HCT116 (cell line): ENCODE measurements around the gene ASAP2. TPM values are rescaled to one million over a fixed set of nuclear protein-coding genes. Genes with fewer than 3 reads are reported as not detected.

ENCODE experiments used
- ATAC-seq: fragments of 200-7000 bp; cut with Tn5 transposase; 2 replicates; pipeline ENCODE4 v1.9.1; 2020; ENCODE audit warnings: mild to moderate bottlenecking, moderate library complexity
- BruUV-seq: library from RNA; stranded (reverse); fragments of 400-500 nt; replicated peaks from 2 replicates; lab custom pipeline; 2021; lab: Mats Ljungman, UMichigan
- CTCF ChIA-PET: fragments of 300-600 bp; sonication (Branson Sonifier 250); formaldehyde crosslinking; loops from one replicate; lab custom pipeline; 2021; ENCODE audit warnings: antibody characterized with exemption; lab: Charles Lee
- POLR2A ChIA-PET: fragments of 300-600, 350-600 bp; sonication (Branson Sonifier 250); formaldehyde crosslinking; loops from one replicate; lab custom pipeline; 2021; ENCODE audit warnings: antibody characterized with exemption; lab: Charles Lee
- RAD21 ChIA-PET, 2 experiments: fragments of 300-600 bp; sonication (Branson Sonifier 250); formaldehyde crosslinking; loops; one replicate each; lab custom pipeline; 2023; ENCODE audit warnings: low total read pairs in 2 of 2; ENCODE audit not compliant: uncharacterized antibody in 2 of 2, unreplicated experiment in 2 of 2, low non-redundant PET in 1 of 2; lab: Charles Lee
- DNase-seq: peaks from one replicate; pipeline ENCODE4 v3.0.0-alpha.2; 2010; ENCODE audit warnings: low read depth, low spot score
- H2AFZ ChIP-seq: fragments of 200-600 bp; shearing (Covaris generic), sonication (generic); 2 replicates; pipeline ENCODE4 v1.6.1; 2017; ENCODE audit warnings: low read depth, mixed run types, mixed read lengths, antibody characterized with exemption, low read length; ENCODE audit not compliant: poor library complexity, severe bottlenecking
- H3K27ac ChIP-seq: 2 replicates; pipeline ENCODE4 v1.5.1; 2012; ENCODE audit warnings: low read depth, low read length
- H3K27me3 ChIP-seq: fragments of 200-600 bp; sonication (generic); 2 replicates; pipeline ENCODE4 v1.6.1; 2016; ENCODE audit warnings: mixed run types, low read length, mixed read lengths; ENCODE audit not compliant: insufficient read depth
- H3K36me3 ChIP-seq, 2 experiments: fragments of 200-500 bp in 1 of 2; fragments of 200-600 bp in 1 of 2; sonication (Bioruptor generic) in 1 of 2; sonication (generic) in 1 of 2; 2 replicates each; pipeline versions ENCODE4 v1.5.1 to v1.6.1; 2014 to 2016; ENCODE audit warnings: low read length in 2 of 2, inconsistent platforms in 1 of 2, mixed read lengths in 1 of 2, mixed run types in 1 of 2; ENCODE audit not compliant: insufficient read depth in 2 of 2, control insufficient read depth in 1 of 2
- H3K4me1 ChIP-seq, 2 experiments: fragments of 200-600 bp in 1 of 2; sonication (generic) in 1 of 2; 2 replicates each; pipeline versions ENCODE4 v1.5.1 to v1.6.1; 2012 to 2017; ENCODE audit warnings: low read length in 2 of 2, inconsistent platforms in 1 of 2, mild to moderate bottlenecking in 1 of 2, mixed read lengths in 1 of 2, mixed run types in 1 of 2, moderate library complexity in 1 of 2; ENCODE audit not compliant: insufficient read depth in 2 of 2, control insufficient read depth in 1 of 2
- H3K4me2 ChIP-seq: fragments of 200-600 bp; sonication (generic); 2 replicates; pipeline ENCODE4 v1.6.1; 2017; ENCODE audit warnings: mixed run types, low read length, mixed read lengths
- H3K4me3 ChIP-seq, 2 experiments: fragments of 200-600 bp in 1 of 2; sonication (generic) in 1 of 2; replicated peaks in 1 of 2; 2 replicates each; pipeline ENCODE4 v1.5.1; 2011 to 2016; ENCODE audit warnings: low read length in 2 of 2, control low read depth in 1 of 2, low read depth in 1 of 2, mild to moderate bottlenecking in 1 of 2, mixed read lengths in 1 of 2, mixed run types in 1 of 2
- H3K79me2 ChIP-seq: fragments of 200-600 bp; sonication (generic); 2 replicates; pipeline ENCODE4 v1.6.1; 2017; ENCODE audit warnings: mild to moderate bottlenecking, mixed run types, low read length, moderate library complexity, mixed read lengths; ENCODE audit not compliant: insufficient read depth
- H3K9ac ChIP-seq: fragments of 200-600 bp; sonication (generic); 2 replicates; pipeline ENCODE4 v1.6.1; 2016; ENCODE audit warnings: low read length, mixed read lengths
- H3K9me2 ChIP-seq: fragments of 200-600 bp; sonication (generic), shearing (Covaris generic); 2 replicates; pipeline ENCODE4 v1.6.1; 2017; ENCODE audit warnings: mixed run types, mild to moderate bottlenecking, moderate library complexity; ENCODE audit not compliant: insufficient read depth
- H3K9me3 ChIP-seq, 2 experiments: fragments of 200-500 bp in 1 of 2; fragments of 200-600 bp in 1 of 2; sonication (Bioruptor generic) in 1 of 2; sonication (generic) in 1 of 2; 2 replicates each; pipeline ENCODE4 v1.6.1; 2014 to 2017; ENCODE audit warnings: low read length in 2 of 2, mixed read lengths in 2 of 2, inconsistent platforms in 1 of 2, low read depth in 1 of 2, mild to moderate bottlenecking in 1 of 2, mixed run types in 1 of 2, moderate library complexity in 1 of 2; ENCODE audit not compliant: control insufficient read depth in 1 of 2, insufficient read depth in 1 of 2
- H4K20me1 ChIP-seq: fragments of 200-600 bp; sonication (generic), shearing (Covaris generic); 2 replicates; pipeline ENCODE4 v1.6.1; 2017; ENCODE audit warnings: mixed run types, mild to moderate bottlenecking, moderate library complexity; ENCODE audit not compliant: insufficient read depth
- ATF3 ChIP-seq: IDR thresholded peaks from 2 replicates; pipeline ENCODE4 v1.6.1; 2012
- CBX3 ChIP-seq: IDR thresholded peaks from 2 replicates; pipeline ENCODE4 v1.6.1; 2012; ENCODE audit warnings: low read depth
- CEBPB ChIP-seq: IDR thresholded peaks from 2 replicates; pipeline ENCODE4 v1.6.1; 2012; ENCODE audit warnings: low read depth
- CTCF ChIP-seq, 3 experiments: fragments of 200-600 bp in 1 of 3; sonication (generic) in 1 of 3; IDR thresholded peaks in 2 of 3; conservative IDR thresholded peaks in 1 of 3; 2 replicates each; pipeline ENCODE4 v1.5.1; 2012 to 2017; ENCODE audit warnings: low read depth in 2 of 3, low read length in 2 of 3, antibody characterized with exemption in 1 of 3, borderline replicate concordance in 1 of 3, control low read depth in 1 of 3, mild to moderate bottlenecking in 1 of 3, mixed read lengths in 1 of 3, mixed run types in 1 of 3, moderate library complexity in 1 of 3; ENCODE audit not compliant: insufficient read depth in 1 of 3
- EGR1 ChIP-seq: IDR thresholded peaks from 2 replicates; pipeline ENCODE4 v1.6.1; 2012; ENCODE audit warnings: low read depth
- ELF1 ChIP-seq: IDR thresholded peaks from 2 replicates; pipeline ENCODE4 v1.6.1; 2012; ENCODE audit warnings: low read depth, borderline replicate concordance
- EZH2 ChIP-seq: fragments of 200-600 bp; sonication (generic); IDR thresholded peaks from 2 replicates; pipeline ENCODE4 v1.6.1; 2017; ENCODE audit warnings: antibody characterized with exemption, mixed run types
- EZH2phosphoT487 ChIP-seq: fragments of 200-600 bp; IDR thresholded peaks from 2 replicates; pipeline ENCODE4 v1.6.1; 2018; ENCODE audit warnings: antibody characterized with exemption, borderline replicate concordance
- JUND ChIP-seq: IDR thresholded peaks from 2 replicates; pipeline ENCODE4 v1.6.1; 2012
- MAX ChIP-seq: IDR thresholded peaks from 2 replicates; pipeline ENCODE4 v1.6.1; 2012
- POLR2A ChIP-seq: IDR thresholded peaks from 2 replicates; pipeline ENCODE4 v1.7.0; 2011; ENCODE audit warnings: borderline replicate concordance; ENCODE audit not compliant: insufficient read depth, insufficient read length; ENCODE audit errors: extremely low read depth
- POLR2AphosphoS5 ChIP-seq: IDR thresholded peaks from 2 replicates; pipeline ENCODE4 v1.6.1; 2011; ENCODE audit warnings: mild to moderate bottlenecking, low read depth, low read length, moderate library complexity
- RAD21 ChIP-seq: IDR thresholded peaks from 2 replicates; pipeline ENCODE4 v1.6.1; 2012; ENCODE audit warnings: low read depth, mild to moderate bottlenecking
- SIN3A ChIP-seq: IDR thresholded peaks from 2 replicates; pipeline ENCODE4 v1.6.1; 2012; ENCODE audit warnings: low read depth
- SP1 ChIP-seq: IDR thresholded peaks from 2 replicates; pipeline ENCODE4 v1.6.1; 2012; ENCODE audit warnings: low read depth
- SRF ChIP-seq: IDR thresholded peaks from 2 replicates; pipeline ENCODE4 v1.6.1; 2012; ENCODE audit warnings: low read depth
- TCF7L2 ChIP-seq: IDR thresholded peaks from 2 replicates; pipeline ENCODE4 v1.7.0; 2011; ENCODE audit warnings: borderline replicate concordance, inconsistent platforms; ENCODE audit not compliant: insufficient read depth, insufficient read length; ENCODE audit errors: extremely low read depth
- YY1 ChIP-seq: IDR thresholded peaks from 2 replicates; pipeline ENCODE4 v1.6.1; 2011; ENCODE audit warnings: low read length, low read depth, moderate library complexity, mild to moderate bottlenecking; ENCODE audit not compliant: insufficient replicate concordance; ENCODE audit errors: extremely low read depth
- ZBTB33 ChIP-seq: IDR thresholded peaks from 2 replicates; pipeline ENCODE4 v1.6.1; 2011; ENCODE audit warnings: mild to moderate bottlenecking, low read length, moderate library complexity; ENCODE audit not compliant: insufficient replicate concordance; ENCODE audit errors: extremely low read depth
- intact Hi-C: fragments of 100-400 bp; cut with micrococcal nuclease; formaldehyde crosslinking; loops from 2 replicates; pipeline ENCODE4 v1.10.0; 2022
- total RNA-seq: library from RNA; stranded (reverse); gene quantifications from one replicate; pipeline ENCODE4 v1.2.1, GENCODE V29; 2021; ENCODE audit not compliant: unreplicated experiment
- TF ChIP-seq, protein P1 (sequence below): IDR thresholded peaks from 2 replicates; pipeline ENCODE4 v1.6.1; 2012; ENCODE audit warnings: low read depth

The ASAP2 gene
- total RNA-seq, 1 experiment from 2014 or later: 16.5 TPM

- no peak for ATAC-seq
- peak overlapping the region; percentile 86 for H3K4me2 ChIP-seq
- H3K27ac ChIP-seq: peak overlapping the region; percentile 42; the same call in 1 of the 2 replicates
- intact Hi-C loops: no loop called here
- H4K20me1 ChIP-seq: no peaks in the 10 kb centered on the region
- no peaks in the 10 kb centered on the region for H3K36me3 ChIP-seq
- H3K4me3 ChIP-seq: peak overlapping the region in 1 of 2 experiments; percentile 26; a peak in 1 of 4 replicates
- CTCF ChIA-PET: no interaction called here
- POLR2A ChIA-PET: no interaction called here
- TF ChIP-seq YY1 (no peak), EZH2 (no peak), SRF (no peak), POLR2A (no peak), ATF3 (no peak), EGR1 (no peak), EZH2phosphoT487 (no peak), ELF1 (no peak), TCF7L2 (no peak), CBX3 (no peak), ZBTB33 (no peak), POLR2AphosphoS5 (no peak), RAD21 (no peak), CEBPB (no peak), JUND (no peak), CTCF (IDR thresholded peaks at IDR 0.05 in 2 of 3, conservative IDR thresholded peaks at IDR 0.05 in 1 of 3; ENCODE audit: borderline replicate concordance in 1 of 3, insufficient read depth in 1 of 3, low read depth in 2 of 3, low read length in 2 of 3) (no peak), MAX (no peak), SIN3A (no peak), SP1 (no peak)
- TF ChIP-seq, protein P1, sequence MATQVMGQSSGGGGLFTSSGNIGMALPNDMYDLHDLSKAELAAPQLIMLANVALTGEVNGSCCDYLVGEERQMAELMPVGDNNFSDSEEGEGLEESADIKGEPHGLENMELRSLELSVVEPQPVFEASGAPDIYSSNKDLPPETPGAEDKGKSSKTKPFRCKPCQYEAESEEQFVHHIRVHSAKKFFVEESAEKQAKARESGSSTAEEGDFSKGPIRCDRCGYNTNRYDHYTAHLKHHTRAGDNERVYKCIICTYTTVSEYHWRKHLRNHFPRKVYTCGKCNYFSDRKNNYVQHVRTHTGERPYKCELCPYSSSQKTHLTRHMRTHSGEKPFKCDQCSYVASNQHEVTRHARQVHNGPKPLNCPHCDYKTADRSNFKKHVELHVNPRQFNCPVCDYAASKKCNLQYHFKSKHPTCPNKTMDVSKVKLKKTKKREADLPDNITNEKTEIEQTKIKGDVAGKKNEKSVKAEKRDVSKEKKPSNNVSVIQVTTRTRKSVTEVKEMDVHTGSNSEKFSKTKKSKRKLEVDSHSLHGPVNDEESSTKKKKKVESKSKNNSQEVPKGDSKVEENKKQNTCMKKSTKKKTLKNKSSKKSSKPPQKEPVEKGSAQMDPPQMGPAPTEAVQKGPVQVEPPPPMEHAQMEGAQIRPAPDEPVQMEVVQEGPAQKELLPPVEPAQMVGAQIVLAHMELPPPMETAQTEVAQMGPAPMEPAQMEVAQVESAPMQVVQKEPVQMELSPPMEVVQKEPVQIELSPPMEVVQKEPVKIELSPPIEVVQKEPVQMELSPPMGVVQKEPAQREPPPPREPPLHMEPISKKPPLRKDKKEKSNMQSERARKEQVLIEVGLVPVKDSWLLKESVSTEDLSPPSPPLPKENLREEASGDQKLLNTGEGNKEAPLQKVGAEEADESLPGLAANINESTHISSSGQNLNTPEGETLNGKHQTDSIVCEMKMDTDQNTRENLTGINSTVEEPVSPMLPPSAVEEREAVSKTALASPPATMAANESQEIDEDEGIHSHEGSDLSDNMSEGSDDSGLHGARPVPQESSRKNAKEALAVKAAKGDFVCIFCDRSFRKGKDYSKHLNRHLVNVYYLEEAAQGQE: no peak
- RAD21 ChIA-PET: no interaction called here
- no peak for DNase-seq
- H2AFZ ChIP-seq: no peak overlapping the region
- H3K27me3 ChIP-seq: no peaks in the 10 kb centered on the region
- peaks cover 5% of the 10 kb centered on the region; the same call in 1 of the 2 replicates for H3K79me2 ChIP-seq
- H3K9me2 ChIP-seq: no peaks in the 10 kb centered on the region
- peak overlapping the region; percentile 33 for H3K9ac ChIP-seq
- no peaks in the 10 kb centered on the region for H3K9me3 ChIP-seq
- H3K4me1 ChIP-seq: peaks cover 38 to 55% of the 10 kb centered on the region in 2 experiments
- BruUV-seq: no TSS peak
These were observed 82.2 kb downstream of the ASAP2 start for GRCh38 chr2:9288681-9289338.
